MG63 (cell line): ENCODE measurements around the gene TMEM35A. TPM values are rescaled to one million over a fixed set of nuclear protein-coding genes. Genes with fewer than 3 reads are reported as not detected.

Experiments
- DNase-seq: peaks from one replicate; pipeline ENCODE4 v3.0.0-alpha.2; 2020
- H3K27me3 ChIP-seq: fragments of 250-450 bp; sonication (Bioruptor Pico); 2 replicates; pipeline ENCODE4 v1.5.1; 2020; ENCODE audit warnings: mild to moderate bottlenecking, moderate library complexity
- H3K36me3 ChIP-seq: fragments of 250-450 bp; sonication (Bioruptor Pico); 2 replicates; pipeline ENCODE4 v1.5.1; 2020; ENCODE audit warnings: mild to moderate bottlenecking, moderate library complexity
- H3K4me3 ChIP-seq: fragments of 250-450 bp; sonication (Bioruptor Pico); 2 replicates; pipeline ENCODE4 v1.5.1; 2020; ENCODE audit warnings: mild to moderate bottlenecking, moderate library complexity
- H3K9me3 ChIP-seq: fragments of 250-450 bp; sonication (Bioruptor Pico); 2 replicates; pipeline ENCODE4 v1.5.1; 2020; ENCODE audit warnings: mild to moderate bottlenecking, moderate library complexity
- total RNA-seq: library from RNA; depleted of rRNA; stranded (reverse); fragments of >200 nt; shearing (Covaris generic); gene quantifications from 2 replicates; pipeline ENCODE4 v1.2.3, GENCODE V29; 2014; ENCODE audit warnings: low replicate concordance; rRNA removed

TMEM35A gene
- total RNA-seq, 1 experiment from 2014 or later, result 0.23 TPM

- Histone ChIP-seq H3K36me3 (peaks cover 9% of the 10 kb centered on the region), H3K4me3 (no peak overlapping the region), H3K27me3 (no peaks in the 10 kb centered on the region), H3K9me3 (no peaks in the 10 kb centered on the region)
- no peak for DNase-seq
These were observed 29.6 kb downstream of the TMEM35A start for GRCh38 chrX:101108284-101108683.

DNA sequence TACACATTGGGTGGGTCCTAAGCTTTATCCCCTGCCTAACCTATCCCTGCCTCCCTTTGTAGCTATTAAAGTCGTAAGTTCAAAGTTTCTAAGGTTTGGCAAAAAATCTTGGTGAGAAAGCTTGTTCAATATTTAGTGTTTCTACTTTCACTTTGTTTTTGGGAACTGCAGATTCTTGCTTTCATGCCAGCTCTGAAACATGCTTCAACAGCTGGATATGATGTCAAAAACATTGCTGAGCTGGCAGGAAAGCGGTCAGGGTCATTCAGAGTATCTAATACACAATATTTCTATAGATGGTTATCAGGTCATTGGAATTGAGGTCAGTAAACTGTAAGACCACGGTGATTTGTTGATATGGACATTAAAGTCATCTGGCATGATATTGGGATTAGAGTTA is 39.0 kb downstream of the TMEM35A start:
- Histone ChIP-seq H3K36me3 (peaks cover 4% of the 10 kb centered on the region; the same call in 1 of the 2 replicates), H3K9me3 (no peaks in the 10 kb centered on the region), H3K27me3 (no peaks in the 10 kb centered on the region), H3K4me3 (no peak overlapping the region)
- DNase-seq, result no peak

GRCh38 chrX:101136235-101136634 is 57.6 kb downstream of the TMEM35A start:
- Histone ChIP-seq H3K4me3 (no peak overlapping the region), H3K9me3 (no peaks in the 10 kb centered on the region), H3K36me3 (peaks cover 11% of the 10 kb centered on the region), H3K27me3 (no peaks in the 10 kb centered on the region)
- DNase-seq, result no peak

Other genes with a start within 250 kb of the TMEM35A start
- gene NOX1, start 204.5 kb upstream of the TMEM35A start, total RNA-seq, result not detected in 2 replicates
- not detected in 2 replicates for gene XKRX, start 150.0 kb upstream of the TMEM35A start, total RNA-seq
- 0.86 TPM in 1 of 2 replicates, not detected in the other for gene ARL13A, start 109.2 kb upstream of the TMEM35A start, total RNA-seq
- gene TRMT2B, start 26.8 kb upstream of the TMEM35A start, total RNA-seq, result 21.9 and 27.7 TPM in 2 replicates
- 21.9 and 24.4 TPM in 2 replicates for gene CENPI, start 19.3 kb downstream of the TMEM35A start, total RNA-seq
- not detected in 2 replicates for gene DRP2, start 140.9 kb downstream of the TMEM35A start, total RNA-seq
- 1.1 and 5.0 TPM in 2 replicates for gene TAF7L, start 212.5 kb downstream of the TMEM35A start, total RNA-seq